ENCODE measurements around the gene GPR25.

DNA sequence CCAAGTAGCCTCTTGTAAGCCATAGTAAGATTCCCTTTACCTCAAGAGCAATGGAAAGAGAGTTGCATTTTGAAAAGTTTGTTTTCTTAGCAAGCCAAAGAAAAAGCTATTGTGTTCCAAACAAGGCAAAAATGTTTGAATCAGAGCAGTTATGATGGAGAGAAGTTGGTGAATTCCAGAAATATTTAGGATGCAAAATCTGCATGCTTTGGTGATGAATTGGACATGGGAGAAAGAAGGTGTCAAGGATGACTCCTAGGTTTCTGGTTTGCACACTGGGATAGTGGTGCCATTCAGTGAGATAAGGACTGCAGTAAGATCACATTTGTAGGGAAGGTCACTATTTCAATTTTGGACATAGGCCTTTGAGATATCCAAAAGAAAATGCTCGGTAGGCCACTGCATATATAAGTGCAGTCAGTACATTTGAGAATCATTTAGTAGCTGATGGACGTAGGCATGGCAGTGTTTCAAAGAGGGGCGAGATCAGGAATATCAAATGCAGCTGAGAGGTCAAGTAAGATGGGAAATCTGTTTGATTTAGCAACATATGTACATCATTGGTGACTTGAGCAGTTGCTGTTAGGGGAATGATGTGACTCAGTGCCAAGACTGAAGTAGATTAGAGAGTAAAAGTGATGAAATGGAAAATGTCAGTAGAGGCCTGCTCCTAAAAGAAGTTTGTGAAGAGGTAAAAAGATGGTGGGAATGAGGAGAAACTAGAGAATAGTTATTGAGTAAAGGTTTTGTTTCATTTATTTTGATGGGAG lies 33.9 kb upstream of the GPR25 start:
- TF ChIP-seq CTCF (conservative IDR thresholded peaks at IDR 0.05 in 1 of 2, IDR thresholded peaks at IDR 0.05 in 1 of 2; ENCODE audit: extremely low read depth in 1 of 2, insufficient read depth in 1 of 2, low read depth in 1 of 2, low read length in 2 of 2) (no peak), EZH2 (IDR thresholded peaks at IDR 0.05; ENCODE audit: borderline replicate concordance, low read length) (no peak)

Data from mammary epithelial cell (primary cell).